A549 (cell line): ENCODE results near the gene RNASE8. TPM values are rescaled to one million over a fixed set of nuclear protein-coding genes. Genes with fewer than 3 reads are reported as not detected.

ENCODE experiments used
- ATAC-seq, 2 experiments: fragments of 200-7000 bp in 1 of 2; fragments of >200 bp in 1 of 2; cut with Nextera tagmentation in 1 of 2; cut with Tn5 transposase in 1 of 2; 3 replicates each; pipeline versions ENCODE4 v1.8.0 to v1.9.1; 2018 to 2020; ENCODE audit warnings: mild to moderate bottlenecking in 1 of 2, moderate library complexity in 1 of 2
- CTCF ChIA-PET: fragments of 300-600 bp; sonication (Branson Sonifier 250); formaldehyde crosslinking; extraction: SDS; loops from one replicate; lab custom pipeline; 2021; ENCODE audit warnings: antibody characterized with exemption, inconsistent platforms; lab: Yijun Ruan, JAX
- POLR2A ChIA-PET: fragments of 350-600 bp; formaldehyde crosslinking; extraction: SDS; loops from one replicate; lab custom pipeline; 2021; ENCODE audit warnings: antibody characterized with exemption, inconsistent platforms; lab: Yijun Ruan, JAX
- DNase-seq, 2 experiments: peaks; one replicate each; pipeline versions ENCODE4 v3.0.0 to v3.0.0-alpha.2; 2011 to 2016; ENCODE audit warnings: low read depth in 1 of 2, low spot score in 1 of 2
- FAIRE-seq: peaks from 2 replicates; lab custom pipeline; 2011; peaks lifted over from hg19 to GRCh38; lab: Jason Lieb, UNC
- H3K27ac ChIP-seq, 2 experiments: fragments of >200 bp; sonication (Bioruptor Twin); formaldehyde crosslinking; 3 replicates each; pipeline ENCODE4 v1.5.1; 2016 to 2017
- H3K4me1 ChIP-seq: fragments of >200 bp; sonication (Bioruptor Twin); formaldehyde crosslinking; 3 replicates; pipeline ENCODE4 v1.6.1; 2016
- H3K4me2 ChIP-seq: fragments of >200 bp; sonication (Bioruptor Twin); formaldehyde crosslinking; 3 replicates; pipeline ENCODE4 v1.6.1; 2016
- H3K4me3 ChIP-seq: fragments of >200 bp; sonication (Bioruptor Twin); formaldehyde crosslinking; 3 replicates; pipeline ENCODE4 v1.5.1; 2016
- H3K9me3 ChIP-seq: fragments of >200 bp; sonication (Bioruptor Twin); formaldehyde crosslinking; 3 replicates; pipeline ENCODE4 v1.6.1; 2016
- ATOH8 ChIP-seq: fragments of 250-450 bp; sonication (Bioruptor Pico); IDR thresholded peaks from 2 replicates; pipeline ENCODE4 v1.5.0; 2020; ENCODE audit warnings: low read depth, mild to moderate bottlenecking, moderate library complexity
- CHD2 ChIP-seq: fragments of 150-350 bp; IDR thresholded peaks from 2 replicates; pipeline ENCODE4 v1.6.1; 2014; ENCODE audit warnings: low read length; ENCODE audit not compliant: partially characterized antibody
- CHD4 ChIP-seq: fragments of 200-600 bp; sonication (generic); IDR thresholded peaks from 2 replicates; pipeline ENCODE4 v1.6.1; 2016; ENCODE audit warnings: antibody characterized with exemption, mild to moderate bottlenecking, borderline replicate concordance
- CTCF ChIP-seq: fragments of >200 bp; sonication (Bioruptor Twin); formaldehyde crosslinking; IDR thresholded peaks from 3 replicates; pipeline ENCODE4 v1.5.1; 2016
- ESRRA ChIP-seq: fragments of 150-350 bp; IDR thresholded peaks from 2 replicates; pipeline ENCODE4 v1.6.1; 2014; ENCODE audit warnings: mild to moderate bottlenecking, low read length, borderline replicate concordance
- FOSB ChIP-seq: fragments of 250-450 bp; sonication (Bioruptor Pico); IDR thresholded peaks from 2 replicates; pipeline ENCODE4 v1.5.0; 2020; ENCODE audit warnings: mild to moderate bottlenecking, moderate library complexity
- FOXS1 ChIP-seq: fragments of 250-450 bp; sonication (Bioruptor Pico); IDR thresholded peaks from 2 replicates; pipeline ENCODE4 v1.5.0; 2020; ENCODE audit warnings: mild to moderate bottlenecking, moderate library complexity
- HEYL ChIP-seq: fragments of 250-450 bp; sonication (Bioruptor Pico); IDR thresholded peaks from 2 replicates; pipeline ENCODE4 v1.8.0; 2021; ENCODE audit warnings: mild to moderate bottlenecking, moderate library complexity
- HMGXB4 ChIP-seq: fragments of 250-450 bp; sonication (Bioruptor Pico); IDR thresholded peaks from 2 replicates; pipeline ENCODE4 v1.5.0; 2021; ENCODE audit warnings: mild to moderate bottlenecking, moderate library complexity, borderline replicate concordance
- JUN ChIP-seq, 2 experiments: fragments of >200 bp; sonication (Bioruptor Twin); formaldehyde crosslinking; IDR thresholded peaks; 2 replicates in 1 of 2; 3 replicates in 1 of 2; pipeline ENCODE4 v1.6.1; 2016 to 2017
- KDM1A ChIP-seq: fragments of 200-600 bp; sonication (generic); IDR thresholded peaks from 2 replicates; pipeline ENCODE4 v1.6.1; 2016; ENCODE audit warnings: low read depth, mild to moderate bottlenecking
- MAFK ChIP-seq: fragments of 450-650 bp; IDR thresholded peaks from 2 replicates; pipeline ENCODE4 v1.6.1; 2014; ENCODE audit not compliant: partially characterized antibody
- MAX ChIP-seq: IDR thresholded peaks from 2 replicates; pipeline ENCODE4 v1.6.1; 2012
- MAZ ChIP-seq: fragments of 150-350 bp; IDR thresholded peaks from 2 replicates; pipeline ENCODE4 v1.6.1; 2014; ENCODE audit warnings: antibody characterized with exemption, low read depth, low read length, borderline replicate concordance
- MYC ChIP-seq: IDR thresholded peaks from 2 replicates; pipeline ENCODE4 v1.6.1; 2012; ENCODE audit warnings: mild to moderate bottlenecking, inconsistent platforms, low read length, improper control_type of control experiment, borderline replicate concordance
- NFE2L2 ChIP-seq: fragments of 150-350 bp; conservative IDR thresholded peaks from 2 replicates; pipeline ENCODE4 v1.6.1; 2014; ENCODE audit warnings: low read length
- PBX3 ChIP-seq: IDR thresholded peaks from 2 replicates; pipeline ENCODE4 v1.6.1; 2012
- POLR2A ChIP-seq: IDR thresholded peaks from 2 replicates; pipeline ENCODE4 v1.6.1; 2012; ENCODE audit warnings: mild to moderate bottlenecking, low read length
- RARB ChIP-seq: fragments of 250-450 bp; sonication (Bioruptor Pico); IDR thresholded peaks from 2 replicates; pipeline ENCODE4 v1.8.0; 2021; ENCODE audit warnings: mild to moderate bottlenecking, moderate library complexity
- RFX5 ChIP-seq: fragments of 450-650 bp; IDR thresholded peaks from 2 replicates; pipeline ENCODE4 v1.7.1; 2014; ENCODE audit warnings: antibody characterized with exemption, mild to moderate bottlenecking, moderate library complexity
- SMC3 ChIP-seq: fragments of >200 bp; sonication (Bioruptor Twin); formaldehyde crosslinking; IDR thresholded peaks from 3 replicates; pipeline ENCODE4 v1.6.1; 2018; ENCODE audit warnings: inconsistent platforms
- SREBF2 ChIP-seq: fragments of 450-650 bp; IDR thresholded peaks from 2 replicates; pipeline ENCODE4 v1.6.1; 2014; ENCODE audit warnings: mild to moderate bottlenecking, moderate library complexity
- TFCP2L1 ChIP-seq: fragments of 250-450 bp; sonication (Bioruptor Pico); IDR thresholded peaks from 2 replicates; pipeline ENCODE4 v1.5.0; 2021; ENCODE audit warnings: mild to moderate bottlenecking
- ZNF302 ChIP-seq: fragments of 250-450 bp; sonication (Bioruptor Pico); IDR thresholded peaks from 2 replicates; pipeline ENCODE4 v1.9.0; 2021; ENCODE audit warnings: inconsistent platforms, mild to moderate bottlenecking, moderate library complexity
- ZSCAN20 ChIP-seq: fragments of 250-450 bp; sonication (Bioruptor Pico); IDR thresholded peaks from 2 replicates; pipeline ENCODE4 v1.8.0; 2022; ENCODE audit warnings: mild to moderate bottlenecking, moderate library complexity
- WGBS: methylation state at CpG from one replicate; pipeline ENCODE4 v1.1.6; 2017; ENCODE audit errors: missing lambda C conversion rate; 5-methylcytosine and 5-hydroxymethylcytosine counted together
- polyA plus RNA-seq, 4 experiments: library from polyadenylated mRNA; depleted of rRNA in 3 of 4; stranded (reverse); fragments of >200 nt; fragmentation: RNase III in 1 of 4; extraction: RNeasy Plus Mini Kit Qiagen cat#74134 plus additional on column Dnase treatment in 1 of 4; gene quantifications; 2 replicates in 3 of 4; 3 replicates in 1 of 4; pipeline ENCODE4 v1.2.3, GENCODE V29; 2011 to 2017

RNASE8 gene
- polyA plus RNA-seq, 2 of the 4 experiments (the other 2 are of a cell fraction) = not detected

GRCh38 chr14:21042918-21043317 lies 14.7 kb upstream of the RNASE8 start:
- ChIA-PET CTCF (interaction anchor here (1.5 to 7.3 kb wide), 6 partner anchors 26 to 72 kb away, joined by 4 to 323 read pairs (median 10); partner anchors contain the start of genes ARHGEF40 and NDRG2), POLR2A (no interaction called here)
- Histone ChIP-seq H3K27ac (no peak overlapping the region), H3K4me2 (no peak overlapping the region), H3K4me3 (no peak overlapping the region), H3K4me1 (no peaks in the 10 kb centered on the region), H3K9me3 (no peaks in the 10 kb centered on the region)
- no peak for TF ChIP-seq RARB (CRISPR knock-in tag)
- no peak for TF ChIP-seq CHD4
- no peak for TF ChIP-seq CHD2
- TF ChIP-seq HMGXB4 (CRISPR knock-in tag) = no peak
- TF ChIP-seq CTCF = no peak
- no peak for TF ChIP-seq MAX
- no peak for TF ChIP-seq POLR2A
- no peak for TF ChIP-seq ESRRA
- TF ChIP-seq ATOH8 (CRISPR knock-in tag) = no peak
- no peak for TF ChIP-seq FOXS1 (CRISPR knock-in tag)
- no peak for TF ChIP-seq SREBF2
- TF ChIP-seq FOSB (CRISPR knock-in tag) = no peak
- TF ChIP-seq ZNF302 (CRISPR knock-in tag) = no peak
- TF ChIP-seq MAFK = no peak
- no peak for TF ChIP-seq RFX5
- TF ChIP-seq NFE2L2 = no peak
- TF ChIP-seq ZSCAN20 (CRISPR knock-in tag) = no peak
- TF ChIP-seq SMC3 = no peak
- no peak for ATAC-seq
- no peak for FAIRE-seq
- WGBS = 31% methylated on average over 8 of the region's 8 CpGs
- DNase-seq = no peak

GRCh38 chr14:21043387-21043973 lies 14.1 kb upstream of the RNASE8 start:
- no peak overlapping the region for H3K4me2 ChIP-seq
- H3K9me3 ChIP-seq = no peaks in the 10 kb centered on the region
- WGBS = 58% methylated on average over 2 of the region's 2 CpGs
- no peak overlapping the region for H3K27ac ChIP-seq
- H3K4me3 ChIP-seq = no peak overlapping the region
- ChIA-PET CTCF (interaction anchor here (0.8 to 7.3 kb wide), 7 partner anchors 25 to 73 kb away, joined by 4 to 323 read pairs (median 9); partner anchors contain the start of genes ARHGEF40 and NDRG2), POLR2A (no interaction called here)
- H3K4me1 ChIP-seq = no peaks in the 10 kb centered on the region
- TF ChIP-seq MYC (no peak), MAZ (no peak), MAFK (no peak), CTCF (no peak), HEYL (CRISPR knock-in tag) (no peak), PBX3 (no peak), KDM1A (no peak), TFCP2L1 (CRISPR knock-in tag) (no peak), JUN (IDR thresholded peaks at IDR 0.05) (no peak)
- DNase-seq (no peak), ATAC-seq (no peak), FAIRE-seq (no peak)
